Activated T-cell treated with anti-CD3 and anti-CD28 coated beads, Interleukin-2, amount 50 U/mL, for 4 hours (primary cell): ENCODE results near the gene TFPT. TPM values are rescaled to one million over a fixed set of nuclear protein-coding genes. Genes with fewer than 3 reads are reported as not detected.

Experiments used
- ATAC-seq, 2 donors: fragments of 200-7000 bp; cut with Tn5 transposase; one replicate each; pipeline ENCODE4 v1.10.0; 2021
- DNase-seq: peaks from one replicate; pipeline ENCODE4 v3.0.0-alpha.2; 2020
- H3K27me3 Mint-ChIP-seq: one replicate; pipeline ENCODE4 v1.8.0; 2021; ENCODE audit warnings: low read depth, mixed read lengths
- H3K36me3 Mint-ChIP-seq: one replicate; pipeline ENCODE4 v1.8.0; 2022; ENCODE audit warnings: mixed read lengths; ENCODE audit not compliant: insufficient read depth
- H3K4me1 Mint-ChIP-seq: one replicate; pipeline ENCODE4 v1.8.0; 2021; ENCODE audit warnings: low read depth, mixed read lengths
- H3K4me3 Mint-ChIP-seq: one replicate; pipeline ENCODE4 v1.8.0; 2021; ENCODE audit warnings: mild to moderate bottlenecking, moderate library complexity, mixed read lengths
- H3K9me3 Mint-ChIP-seq: one replicate; pipeline ENCODE4 v1.8.0; 2021; ENCODE audit warnings: mixed read lengths
- total RNA-seq, 3 donors: library from RNA; stranded (reverse); gene quantifications; one replicate each; pipeline ENCODE4 v1.2.1, GENCODE V29; 2021

The TFPT gene, protein sequence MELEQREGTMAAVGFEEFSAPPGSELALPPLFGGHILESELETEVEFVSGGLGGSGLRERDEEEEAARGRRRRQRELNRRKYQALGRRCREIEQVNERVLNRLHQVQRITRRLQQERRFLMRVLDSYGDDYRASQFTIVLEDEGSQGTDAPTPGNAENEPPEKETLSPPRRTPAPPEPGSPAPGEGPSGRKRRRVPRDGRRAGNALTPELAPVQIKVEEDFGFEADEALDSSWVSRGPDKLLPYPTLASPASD
- total RNA-seq, result 10 to 100 TPM; 32.1 to 33.8 (median 33.0) TPM

DNA sequence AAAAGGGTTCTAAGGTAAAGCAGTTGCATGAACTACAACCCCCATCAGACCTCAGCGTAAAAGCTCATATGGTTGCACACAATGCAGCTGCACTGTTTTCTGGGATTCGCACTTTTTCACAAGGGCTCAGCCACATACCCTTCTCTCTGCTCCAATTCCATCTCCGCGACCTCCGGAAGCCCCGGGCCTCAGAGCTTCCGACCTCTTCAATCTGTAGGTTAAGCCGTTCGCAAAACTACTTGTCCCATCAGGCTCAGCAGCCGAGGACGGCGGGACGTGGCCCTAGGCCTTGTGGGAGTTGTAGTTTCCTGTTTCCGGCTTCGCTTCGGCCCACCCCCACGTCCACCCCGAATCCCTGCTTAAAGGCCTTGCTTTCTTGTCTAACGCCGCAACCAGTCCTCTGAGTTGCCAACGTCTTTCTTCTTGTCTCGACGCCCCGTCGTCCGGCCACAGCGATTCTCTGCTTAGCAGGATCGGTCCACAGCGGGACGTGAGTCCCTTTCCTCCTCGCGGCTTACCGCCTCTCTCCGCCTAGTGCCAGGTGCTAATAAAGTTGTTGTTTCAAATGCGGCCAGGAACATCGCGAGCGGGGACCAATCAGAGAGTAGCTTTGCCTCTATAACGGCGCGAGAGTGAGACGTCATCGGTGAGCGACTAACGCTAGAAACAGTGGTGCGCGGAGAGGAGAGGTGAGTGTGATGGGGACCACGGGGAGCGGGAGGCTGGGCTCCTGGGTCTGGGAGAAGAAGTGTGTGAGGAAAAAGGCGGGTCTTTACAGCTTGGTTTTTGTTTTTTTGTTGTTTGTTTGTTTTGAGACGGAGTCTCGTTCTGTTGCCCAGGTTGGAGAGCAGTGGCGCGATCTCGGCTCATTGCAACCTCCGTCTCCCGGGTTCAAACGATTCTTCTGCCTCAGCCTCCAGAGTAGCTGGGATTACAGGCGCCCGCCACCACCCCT lies at the start of gene TFPT, which contains the start of gene PRPF31:
TSS of gene TFPT (minus strand) at position 549 of the 955 bp plus-strand sequence. CDS start at position 161, 388 bp downstream.
TSS of gene PRPF31 (plus strand) at position 646 of the 955 bp plus-strand sequence. CDS start 2,525 bp downstream, outside the sequence.
- ATAC-seq, result peak; percentile 94 to 95
- Mint-ChIP-seq H3K27me3 (no peaks in the 10 kb centered on the region), H3K36me3 (peaks cover 19% of the 10 kb centered on the region)

DNA sequence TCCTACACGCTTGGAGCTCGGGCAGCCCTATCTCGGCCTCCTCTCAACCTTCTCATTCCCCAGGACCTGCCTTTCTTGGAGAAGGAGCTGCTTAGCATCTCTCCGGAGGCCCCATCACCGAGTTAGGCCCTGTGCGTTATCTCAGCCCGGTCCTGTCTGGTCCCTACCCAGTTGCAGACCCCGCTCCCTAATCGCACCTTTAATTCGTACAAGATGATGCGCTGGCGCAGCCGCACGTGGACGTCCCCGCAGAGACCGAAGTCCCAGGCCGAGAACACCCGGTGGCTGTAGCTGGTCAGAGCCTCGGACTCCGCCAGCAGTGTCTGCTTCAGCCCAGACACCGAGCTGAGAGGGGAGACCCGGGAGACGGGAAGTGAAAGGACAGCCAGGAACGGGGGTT lies 49.8 kb upstream of the TFPT start:
- no peak overlapping the region for H3K4me3 Mint-ChIP-seq
- no peak for DNase-seq
- H3K27me3 Mint-ChIP-seq, result no peaks in the 10 kb centered on the region
- H3K36me3 Mint-ChIP-seq, result no peaks in the 10 kb centered on the region
- H3K9me3 Mint-ChIP-seq, result no peaks in the 10 kb centered on the region
- peaks cover 43% of the 10 kb centered on the region for H3K4me1 Mint-ChIP-seq
- no peak for ATAC-seq

More for the DNA sequence above, at the start of gene TFPT, which contains the start of gene PRPF31:
- H3K4me1 Mint-ChIP-seq, result peaks cover 31% of the 10 kb centered on the region
- peak; percentile 95 for DNase-seq
- peak within 1 kb of the TSS; percentile 89 for H3K4me3 Mint-ChIP-seq
- H3K9me3 Mint-ChIP-seq, result no peaks in the 10 kb centered on the region

DNA sequence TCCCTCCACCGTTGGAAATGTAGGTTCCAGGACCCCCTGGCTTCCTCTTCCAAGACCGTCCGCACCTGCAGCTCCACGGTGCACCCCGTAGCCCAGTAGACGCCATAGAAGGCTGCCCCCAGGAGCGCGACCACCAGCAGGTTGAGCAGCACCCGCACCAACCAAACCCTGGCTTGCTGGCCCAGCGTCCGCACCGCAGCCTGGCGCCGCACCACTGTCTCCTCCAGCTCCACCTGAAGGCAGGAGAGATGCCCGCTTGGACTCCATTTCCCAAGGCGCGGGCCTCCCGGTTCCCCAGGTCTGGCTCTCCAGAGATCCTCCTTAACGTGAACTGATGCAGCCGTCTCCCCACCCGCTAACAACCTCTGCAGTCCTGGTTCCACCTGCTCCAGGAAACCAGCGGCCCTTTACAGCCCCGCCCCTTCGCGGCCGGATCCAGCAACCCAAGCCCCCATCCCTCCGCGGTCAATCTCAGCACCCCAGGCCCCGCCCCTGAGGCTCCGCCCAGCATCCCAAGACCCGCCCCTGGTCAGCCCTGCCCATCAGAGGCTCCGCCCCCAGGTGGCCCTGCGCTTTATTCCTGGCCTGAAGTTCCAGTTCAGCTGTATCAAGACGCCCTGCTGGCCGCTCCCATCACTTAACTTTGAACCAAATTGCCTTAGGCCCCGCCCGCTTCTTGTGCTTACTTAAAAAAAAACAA lies 49.1 kb upstream of the TFPT start:
- Mint-ChIP-seq H3K4me1 (peaks cover 47% of the 10 kb centered on the region), H3K4me3 (peak overlapping the region; percentile 61), H3K27me3 (no peaks in the 10 kb centered on the region), H3K9me3 (no peaks in the 10 kb centered on the region), H3K36me3 (no peaks in the 10 kb centered on the region)
- no peak for DNase-seq
- no peak for ATAC-seq

DNA sequence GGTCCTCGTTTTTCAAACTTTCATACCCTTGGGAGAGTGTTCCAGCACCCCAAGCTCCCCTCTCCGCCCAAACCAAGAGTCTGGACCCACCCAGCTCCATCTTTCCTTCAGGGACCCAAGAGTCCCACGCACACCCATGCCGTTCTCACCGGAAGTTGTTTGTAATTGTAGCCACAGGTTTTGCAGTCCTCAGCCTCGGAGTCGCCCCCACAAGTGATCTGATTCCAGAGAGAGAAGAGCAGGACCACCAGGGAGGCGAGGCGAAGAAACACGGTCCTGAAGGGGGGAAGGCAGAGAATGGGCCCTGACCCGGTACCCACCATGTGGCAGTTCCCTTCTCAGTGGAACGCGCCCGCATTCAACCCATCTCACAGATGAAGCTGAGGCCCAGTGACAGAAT lies 47.4 kb upstream of the TFPT start:
- peaks cover 57% of the 10 kb centered on the region for H3K4me1 Mint-ChIP-seq
- H3K9me3 Mint-ChIP-seq, result no peaks in the 10 kb centered on the region
- peak overlapping the region; percentile 84 for H3K4me3 Mint-ChIP-seq
- ATAC-seq (no peak), DNase-seq (no peak)
- no peaks in the 10 kb centered on the region for H3K27me3 Mint-ChIP-seq
- peaks cover 4% of the 10 kb centered on the region for H3K36me3 Mint-ChIP-seq

DNA sequence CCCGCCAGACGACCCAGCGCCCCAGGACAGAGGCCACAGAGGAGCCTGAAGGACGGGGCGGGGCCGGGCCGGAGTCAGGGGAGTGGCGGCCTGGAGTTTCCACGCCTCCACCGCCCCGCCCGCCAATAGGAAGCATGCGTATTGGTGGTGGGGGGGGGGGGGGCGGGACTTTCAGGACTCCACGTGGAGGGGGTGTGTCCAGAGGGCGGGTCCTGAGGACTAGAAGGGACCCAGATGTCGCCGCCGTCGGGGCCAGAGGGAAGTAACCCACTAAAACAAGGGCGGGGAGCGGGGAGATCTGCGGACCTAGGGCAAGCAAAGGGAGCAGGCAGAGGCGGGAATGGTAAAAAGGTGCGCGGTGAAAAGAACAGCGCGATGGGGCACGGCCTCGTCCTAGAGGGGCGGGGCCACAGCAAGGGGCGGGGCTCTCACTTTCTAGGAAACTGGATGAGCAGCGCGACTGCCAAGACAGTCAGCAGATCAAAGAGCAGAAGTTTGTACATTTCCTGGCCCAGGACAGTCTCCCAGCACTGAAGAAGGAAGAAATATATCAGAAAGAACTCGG lies 46.9 kb upstream of the TFPT start:
- Mint-ChIP-seq H3K9me3 (no peaks in the 10 kb centered on the region), H3K36me3 (peaks cover 4% of the 10 kb centered on the region), H3K4me1 (peaks cover 57% of the 10 kb centered on the region), H3K27me3 (no peaks in the 10 kb centered on the region), H3K4me3 (peak overlapping the region; percentile 84)
- DNase-seq (peak; percentile 79), ATAC-seq (peak; percentile 19)

DNA sequence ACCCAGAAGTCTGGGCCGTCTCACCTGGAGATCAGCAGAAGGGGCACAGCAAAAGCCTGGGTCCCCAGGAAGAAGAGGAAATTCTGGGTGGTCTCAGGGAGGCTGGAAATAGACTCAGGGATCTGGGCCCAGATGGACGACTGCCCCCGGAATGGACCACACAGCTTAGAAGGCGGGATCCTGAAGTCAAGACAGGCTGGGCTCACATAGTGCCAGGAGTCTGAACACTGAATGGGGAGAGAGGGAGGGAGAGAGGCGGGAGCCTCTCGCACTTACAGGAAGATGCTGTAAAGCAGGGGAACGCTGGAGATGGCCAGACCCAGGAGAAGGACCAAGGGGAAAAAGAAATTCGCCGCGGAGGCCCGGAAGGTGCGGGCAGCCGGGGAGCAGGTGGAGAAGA lies 45.4 kb upstream of the TFPT start:
- no peaks in the 10 kb centered on the region for H3K9me3 Mint-ChIP-seq
- peaks cover 63% of the 10 kb centered on the region for H3K4me1 Mint-ChIP-seq
- ATAC-seq, result no peak
- no peaks in the 10 kb centered on the region for H3K27me3 Mint-ChIP-seq
- peaks cover 11% of the 10 kb centered on the region for H3K36me3 Mint-ChIP-seq
- peak overlapping the region; percentile 97 for H3K4me3 Mint-ChIP-seq
- no peak for DNase-seq

DNA sequence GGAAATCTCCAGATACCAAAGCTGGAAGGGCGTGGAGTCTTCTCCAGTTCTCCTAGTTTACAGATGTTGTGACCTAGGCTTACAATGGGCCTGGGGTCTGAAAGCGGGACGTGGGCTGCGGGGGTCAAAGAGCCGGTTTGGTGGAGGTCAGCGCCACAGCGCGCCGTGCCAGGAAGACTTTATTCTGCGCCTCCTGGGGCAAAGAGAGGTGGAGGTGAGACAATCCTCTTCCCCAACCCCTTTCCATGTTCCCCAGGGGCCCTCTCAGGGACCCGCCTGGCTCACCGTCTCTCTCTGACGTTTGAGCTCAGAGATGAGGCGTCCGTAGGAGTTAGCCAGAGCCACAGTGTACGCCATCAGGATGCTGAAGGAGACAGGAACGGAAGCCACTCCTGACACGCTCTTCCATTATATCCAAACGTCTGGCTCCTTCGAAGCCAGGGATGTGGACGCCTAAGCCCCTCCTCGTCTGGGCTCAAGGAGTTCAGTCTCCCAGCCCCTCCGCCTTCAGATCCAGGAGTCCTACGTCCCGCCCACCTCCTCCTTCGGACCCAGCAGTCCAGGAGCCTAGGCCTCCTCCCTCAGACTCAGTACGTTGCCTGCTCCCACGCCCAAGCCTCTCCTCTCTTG lies 44.8 kb upstream of the TFPT start:
- H3K36me3 Mint-ChIP-seq, result peaks cover 11% of the 10 kb centered on the region
- H3K9me3 Mint-ChIP-seq, result no peaks in the 10 kb centered on the region
- ATAC-seq (no peak), DNase-seq (no peak)
- no peaks in the 10 kb centered on the region for H3K27me3 Mint-ChIP-seq
- peaks cover 65% of the 10 kb centered on the region for H3K4me1 Mint-ChIP-seq
- H3K4me3 Mint-ChIP-seq, result peak overlapping the region; percentile 97

DNA sequence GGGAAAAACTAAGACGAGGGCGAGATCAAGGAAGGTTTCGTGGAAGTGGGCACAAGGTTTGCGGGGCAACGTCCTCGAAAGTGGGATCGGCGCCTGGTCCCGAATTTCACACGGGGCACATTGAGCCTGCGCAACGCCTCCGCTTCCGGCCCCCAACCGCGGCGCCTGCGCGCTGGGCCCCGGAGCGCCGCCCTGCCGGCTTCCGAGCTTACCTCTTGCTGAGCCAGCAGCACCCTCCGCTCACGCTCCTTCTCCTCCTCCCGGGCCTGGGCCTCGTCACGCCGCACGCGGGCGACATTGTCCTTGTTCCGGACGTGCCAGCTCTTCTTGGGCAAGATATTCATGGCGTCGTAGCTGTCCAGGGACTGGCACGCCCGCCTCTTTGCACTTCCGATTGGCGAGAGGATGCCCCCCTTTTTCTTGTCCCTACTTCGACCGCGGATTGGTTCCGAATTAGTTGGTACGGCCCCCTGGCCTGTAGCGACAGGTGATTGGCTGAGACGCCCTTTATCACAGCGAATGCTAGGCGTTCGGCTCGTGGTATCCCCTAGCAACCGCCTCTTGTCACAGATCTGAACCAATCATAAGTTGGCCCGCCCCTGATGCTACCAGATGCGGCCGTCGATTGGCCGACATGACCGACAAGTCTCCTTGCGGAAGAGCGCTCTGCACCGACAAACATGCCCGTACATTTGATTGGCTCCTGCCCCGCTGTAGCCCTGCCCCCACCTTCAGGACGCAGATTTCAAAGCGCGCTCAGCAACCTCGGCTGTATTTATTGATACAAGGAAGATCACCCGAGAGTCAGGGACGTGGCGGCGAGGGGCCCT lies 44.1 kb upstream of the TFPT start, which contains the start of gene LENG1:
TSS of gene LENG1 (minus strand) at position 370 of the 830 bp plus-strand sequence. CDS start at position 344, 26 bp downstream.
- ATAC-seq, result peak; percentile 90 to 91
- Mint-ChIP-seq H3K9me3 (no peaks in the 10 kb centered on the region), H3K4me1 (peaks cover 68% of the 10 kb centered on the region), H3K36me3 (peaks cover 16% of the 10 kb centered on the region), H3K4me3 (peak within 1 kb of the TSS; percentile 97), H3K27me3 (no peaks in the 10 kb centered on the region)
- peak; percentile 97 for DNase-seq

DNA sequence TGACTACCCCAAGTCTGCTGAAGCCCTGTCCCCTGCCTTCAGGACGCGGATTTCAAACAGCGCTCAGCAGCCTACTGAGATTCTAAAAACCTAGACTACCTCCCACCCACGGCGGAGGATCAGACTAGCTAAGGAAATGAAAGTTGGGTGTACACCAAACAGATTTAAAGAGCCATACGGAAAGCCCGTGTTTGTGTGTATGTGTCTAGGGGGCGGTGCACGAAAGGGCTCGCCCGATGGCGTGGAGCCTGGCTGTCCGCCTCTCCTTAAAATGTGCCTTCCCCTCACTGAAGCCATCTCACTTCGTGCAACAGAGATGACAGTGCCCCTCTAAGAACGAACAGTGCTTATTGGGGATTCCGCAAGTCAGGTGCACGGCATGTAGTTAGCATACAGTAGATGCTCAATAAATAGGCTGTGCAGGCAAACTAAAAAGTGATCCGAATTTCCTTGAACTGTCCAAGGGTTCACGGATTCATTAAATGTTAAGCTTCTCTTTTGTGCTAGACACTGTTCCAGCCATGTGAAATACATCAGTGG lies 43.4 kb upstream of the TFPT start:
- no peak for ATAC-seq
- Mint-ChIP-seq H3K4me1 (peaks cover 67% of the 10 kb centered on the region), H3K27me3 (no peaks in the 10 kb centered on the region), H3K4me3 (peak overlapping the region; percentile 97), H3K9me3 (no peaks in the 10 kb centered on the region), H3K36me3 (peaks cover 20% of the 10 kb centered on the region)
- DNase-seq, result no peak

DNA sequence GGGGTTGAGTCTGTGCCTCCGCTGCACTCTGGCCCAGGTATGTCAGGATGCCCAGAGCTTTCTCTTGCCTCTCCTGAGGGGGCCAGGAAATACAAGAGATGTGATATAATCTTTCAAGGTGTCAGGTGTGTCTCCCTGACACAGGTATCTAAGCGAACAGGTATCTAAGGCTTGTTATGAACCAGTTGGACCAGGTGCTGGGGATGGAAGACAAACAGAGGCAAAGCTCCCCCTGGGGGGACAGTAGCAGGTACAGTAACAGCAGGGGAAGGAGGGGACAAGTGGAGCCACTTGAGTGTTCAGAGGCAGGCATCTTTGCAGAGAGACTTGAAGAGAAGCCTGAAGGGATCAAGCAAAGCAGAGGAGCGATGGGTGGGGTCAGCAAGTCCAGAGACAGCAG lies 41.5 kb upstream of the TFPT start:
- peaks cover 22% of the 10 kb centered on the region for H3K36me3 Mint-ChIP-seq
- ATAC-seq (no peak), DNase-seq (no peak)
- no peaks in the 10 kb centered on the region for H3K9me3 Mint-ChIP-seq
- H3K4me1 Mint-ChIP-seq, result peaks cover 58% of the 10 kb centered on the region
- peak overlapping the region; percentile 38 for H3K4me3 Mint-ChIP-seq
- no peaks in the 10 kb centered on the region for H3K27me3 Mint-ChIP-seq

DNA sequence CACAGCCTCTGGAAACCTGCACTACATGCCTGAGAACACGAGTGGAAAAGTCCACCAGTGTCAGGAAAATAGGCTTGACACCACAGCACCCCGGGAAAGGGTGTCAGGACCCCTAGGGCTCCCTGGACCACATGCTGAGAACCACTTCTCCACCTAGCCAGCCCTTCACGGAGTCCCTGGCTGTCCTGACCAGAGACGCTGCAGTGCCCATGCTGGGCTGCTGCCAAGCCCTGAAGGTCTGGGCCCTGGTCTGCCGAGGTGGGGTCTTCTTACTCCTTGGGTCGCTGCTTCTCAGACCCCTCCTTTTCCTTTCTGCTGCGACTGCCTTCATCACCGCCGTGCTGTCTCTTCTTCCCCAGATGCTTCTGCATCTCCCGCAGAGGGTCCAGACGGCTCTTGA lies 41.0 kb upstream of the TFPT start:
- DNase-seq (no peak), ATAC-seq (no peak)
- H3K27me3 Mint-ChIP-seq, result no peaks in the 10 kb centered on the region
- H3K4me1 Mint-ChIP-seq, result peaks cover 55% of the 10 kb centered on the region
- H3K4me3 Mint-ChIP-seq, result no peak overlapping the region
- H3K9me3 Mint-ChIP-seq, result no peaks in the 10 kb centered on the region
- H3K36me3 Mint-ChIP-seq, result peaks cover 22% of the 10 kb centered on the region

DNA sequence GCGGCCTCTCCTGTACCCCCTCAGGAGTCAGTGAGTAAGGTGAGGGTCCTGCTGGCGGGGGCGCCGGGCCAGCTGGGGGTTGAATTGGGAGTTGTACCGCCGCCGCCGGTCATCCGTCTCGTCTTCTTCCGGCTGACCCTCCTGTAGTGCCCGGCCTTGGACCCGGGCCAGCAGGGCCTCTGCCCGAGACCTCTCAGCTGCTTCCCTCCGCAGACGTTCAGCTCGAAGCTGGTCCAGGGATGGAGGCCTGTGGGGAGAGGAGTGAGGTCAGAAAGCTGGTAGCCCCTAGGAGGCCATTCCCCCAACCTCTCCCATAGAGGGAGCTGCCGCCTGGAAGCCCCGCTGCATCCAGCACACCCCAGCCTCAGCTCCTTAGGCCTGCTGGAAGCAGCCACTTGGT lies 40.2 kb upstream of the TFPT start:
- Mint-ChIP-seq H3K9me3 (no peaks in the 10 kb centered on the region), H3K36me3 (peaks cover 28% of the 10 kb centered on the region), H3K27me3 (no peaks in the 10 kb centered on the region), H3K4me1 (peaks cover 51% of the 10 kb centered on the region), H3K4me3 (no peak overlapping the region)
- DNase-seq, result no peak
- ATAC-seq, result no peak
